ENCODE results near the gene HSP90AB1.

The HSP90AB1 gene

GRCh38 chr6:44223319-44224028, 23.4 kb upstream of the HSP90AB1 start, which contains the start of gene SLC29A1:
SLC29A1 (plus strand) TSS chr6:44223595; CDS start chr6:44227314, 3,719 bp downstream.
- Histone ChIP-seq H3K9ac (ENCODE audit: low read length) (peak within 1 kb of the TSS; percentile 55), H3K9me3 (ENCODE audit: control insufficient read depth, insufficient read depth, low read depth, low read length) (no peaks in the 10 kb centered on the region)

DNA sequence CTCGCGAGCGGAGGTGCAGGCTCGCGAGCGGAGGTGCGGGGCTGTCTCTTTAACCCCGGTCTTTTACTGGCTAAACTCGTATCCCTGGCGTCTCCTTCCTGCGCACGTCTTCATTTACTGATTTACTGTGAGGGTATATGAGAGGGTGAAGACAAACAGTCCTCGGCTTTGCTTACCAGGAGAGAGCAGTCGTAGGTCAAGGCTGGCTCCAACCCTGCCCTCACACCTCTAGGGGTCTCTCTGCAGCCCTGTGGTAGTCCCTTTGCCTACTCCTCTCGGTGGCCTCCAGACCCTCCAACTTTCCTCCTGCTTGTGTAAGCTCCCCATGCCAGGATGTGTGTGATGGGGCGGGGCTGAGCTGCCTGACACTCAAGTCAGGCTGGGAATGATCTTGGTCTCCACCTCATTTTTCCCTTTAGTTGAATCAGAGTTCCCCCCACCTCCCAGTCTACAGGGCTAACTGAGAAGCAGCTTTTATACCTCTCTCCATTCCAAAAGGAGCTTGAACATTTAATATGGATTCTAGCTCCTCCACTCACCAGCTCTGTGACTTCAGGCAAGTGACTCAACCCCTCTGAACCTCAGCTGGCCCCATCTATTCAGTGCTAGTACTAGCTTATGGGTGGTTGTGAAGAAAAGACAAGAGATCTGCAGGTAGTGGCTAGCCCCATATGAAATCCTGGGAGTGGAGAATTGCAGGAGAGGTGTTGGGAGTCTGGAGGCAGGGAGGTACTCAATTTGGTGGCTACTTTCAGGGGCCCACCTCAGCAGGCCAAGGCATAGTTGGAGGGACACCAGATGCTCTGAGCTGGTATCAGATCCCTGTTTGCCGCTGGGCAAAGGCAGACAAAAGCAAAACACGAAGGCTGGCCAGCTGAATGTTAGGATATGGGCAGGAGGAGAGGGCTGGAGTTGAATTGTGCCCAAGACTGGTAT, 22.6 kb upstream of the HSP90AB1 start:
- Histone ChIP-seq H3K4me3 (ENCODE audit: low read depth, low read length) (peak overlapping the region; percentile 80), H3K9ac (ENCODE audit: low read length) (peak overlapping the region; percentile 51), H3K9me3 (ENCODE audit: control insufficient read depth, insufficient read depth, low read depth, low read length) (no peaks in the 10 kb centered on the region), H3K36me3 (ENCODE audit: control insufficient read depth, insufficient read depth, low read length) (peaks cover 16% of the 10 kb centered on the region), H3K27me3 (ENCODE audit: control insufficient read depth, insufficient read depth, low read length) (no peaks in the 10 kb centered on the region), H3K27ac (ENCODE audit: low read depth, low read length) (no peak overlapping the region; the same call in 1 of the 2 replicates), H3K4me1 (ENCODE audit: control insufficient read depth, insufficient read depth, low read length) (peaks cover 50% of the 10 kb centered on the region)

More at GRCh38 chr6:44223319-44224028, 23.4 kb upstream of the HSP90AB1 start, which contains the start of gene SLC29A1:
- H3K4me3 ChIP-seq (ENCODE audit: low read depth, low read length), result peak within 1 kb of the TSS; percentile 80
- peaks cover 58% of the 10 kb centered on the region for H3K4me1 ChIP-seq (ENCODE audit: control insufficient read depth, insufficient read depth, low read length)
- peak within 1 kb of the TSS; percentile 61; the same call in 1 of the 2 replicates for H3K27ac ChIP-seq (ENCODE audit: low read depth, low read length)
- H3K27me3 ChIP-seq (ENCODE audit: control insufficient read depth, insufficient read depth, low read length), result no peaks in the 10 kb centered on the region
- H3K36me3 ChIP-seq (ENCODE audit: control insufficient read depth, insufficient read depth, low read length), result peaks cover 7% of the 10 kb centered on the region; the same call in 1 of the 2 replicates

DNA sequence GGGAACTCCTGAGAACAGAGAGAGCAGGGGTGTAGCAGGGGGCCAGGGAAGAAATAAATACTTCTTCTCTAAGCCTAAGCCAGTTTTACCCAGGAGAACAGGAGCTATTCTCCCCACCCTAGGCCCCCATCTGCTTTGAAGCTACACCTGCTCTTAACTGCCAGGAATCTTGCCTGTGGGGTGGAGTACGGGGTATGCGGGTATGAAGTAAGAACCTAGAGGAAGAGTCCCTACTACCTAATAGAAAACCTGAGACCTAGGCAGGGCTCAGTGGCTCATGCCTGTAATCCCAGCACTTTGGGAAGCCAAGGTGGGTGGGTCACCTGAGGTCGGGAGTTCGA, 22.0 kb upstream of the HSP90AB1 start:
- H3K4me3 ChIP-seq (ENCODE audit: low read depth, low read length), result peak overlapping the region; percentile 80
- no peak overlapping the region for H3K27ac ChIP-seq (ENCODE audit: low read depth, low read length)
- H3K9me3 ChIP-seq (ENCODE audit: control insufficient read depth, insufficient read depth, low read depth, low read length), result no peaks in the 10 kb centered on the region
- H3K9ac ChIP-seq (ENCODE audit: low read length), result peak overlapping the region; percentile 51
- H3K27me3 ChIP-seq (ENCODE audit: control insufficient read depth, insufficient read depth, low read length), result no peaks in the 10 kb centered on the region
- H3K4me1 ChIP-seq (ENCODE audit: control insufficient read depth, insufficient read depth, low read length), result peaks cover 48% of the 10 kb centered on the region
- peaks cover 22% of the 10 kb centered on the region for H3K36me3 ChIP-seq (ENCODE audit: control insufficient read depth, insufficient read depth, low read length)

- no peak overlapping the region for H3K4me3 ChIP-seq (ENCODE audit: low read depth, low read length)
- H3K36me3 ChIP-seq (ENCODE audit: control insufficient read depth, insufficient read depth, low read length), result peaks cover 30% of the 10 kb centered on the region
- H3K27ac ChIP-seq (ENCODE audit: low read depth, low read length), result no peak overlapping the region
- H3K9ac ChIP-seq (ENCODE audit: low read length), result no peak overlapping the region
- H3K27me3 ChIP-seq (ENCODE audit: control insufficient read depth, insufficient read depth, low read length), result no peaks in the 10 kb centered on the region
- H3K9me3 ChIP-seq (ENCODE audit: control insufficient read depth, insufficient read depth, low read depth, low read length), result no peaks in the 10 kb centered on the region
- H3K4me1 ChIP-seq (ENCODE audit: control insufficient read depth, insufficient read depth, low read length), result peaks cover 46% of the 10 kb centered on the region
Observed at GRCh38 chr6:44225579-44226325, 21.1 kb upstream of the HSP90AB1 start.

DNA sequence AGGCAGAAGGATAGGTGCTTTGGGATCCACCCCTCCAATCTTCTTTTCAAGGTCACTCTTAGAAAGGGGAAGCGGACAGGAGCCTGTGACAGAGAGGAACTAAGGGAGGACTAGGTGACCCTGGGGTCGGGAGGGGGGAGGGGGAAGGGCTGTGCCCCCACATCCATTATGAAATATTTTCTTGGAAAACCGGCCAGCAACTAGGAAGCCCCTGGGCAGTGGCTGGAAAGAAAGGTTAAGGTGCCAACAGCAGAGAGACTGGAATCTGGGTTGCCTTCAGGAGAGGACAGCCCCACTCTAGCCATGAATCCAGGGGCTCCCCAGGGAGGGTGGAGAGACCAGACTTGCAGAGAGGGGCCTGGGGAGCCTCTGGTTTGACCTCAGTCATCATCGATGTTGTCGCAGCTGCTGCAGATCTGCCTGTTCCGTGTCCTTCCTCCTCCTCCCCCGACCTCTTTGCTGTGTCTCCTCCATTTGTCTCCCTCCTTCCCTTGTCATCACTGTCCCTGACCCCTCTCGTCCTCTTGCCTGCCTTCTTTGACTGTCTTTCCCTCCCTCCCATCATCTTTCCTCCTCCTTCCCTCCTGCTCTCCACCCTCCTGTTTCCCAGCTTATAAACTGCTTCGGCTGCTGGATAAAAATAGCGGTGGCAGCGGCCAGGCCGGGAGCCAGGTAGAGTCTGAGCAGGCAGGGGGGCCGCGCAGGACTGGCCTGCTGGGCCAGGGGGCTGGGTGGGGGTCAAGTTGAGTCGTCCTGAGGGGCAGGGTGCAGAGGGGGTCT, 20.3 kb upstream of the HSP90AB1 start:
- Histone ChIP-seq H3K27me3 (ENCODE audit: control insufficient read depth, insufficient read depth, low read length) (no peaks in the 10 kb centered on the region), H3K36me3 (ENCODE audit: control insufficient read depth, insufficient read depth, low read length) (peaks cover 37% of the 10 kb centered on the region), H3K4me3 (ENCODE audit: low read depth, low read length) (no peak overlapping the region), H3K9ac (ENCODE audit: low read length) (no peak overlapping the region), H3K27ac (ENCODE audit: low read depth, low read length) (no peak overlapping the region), H3K9me3 (ENCODE audit: control insufficient read depth, insufficient read depth, low read depth, low read length) (no peaks in the 10 kb centered on the region), H3K4me1 (ENCODE audit: control insufficient read depth, insufficient read depth, low read length) (peaks cover 40% of the 10 kb centered on the region)

DNA sequence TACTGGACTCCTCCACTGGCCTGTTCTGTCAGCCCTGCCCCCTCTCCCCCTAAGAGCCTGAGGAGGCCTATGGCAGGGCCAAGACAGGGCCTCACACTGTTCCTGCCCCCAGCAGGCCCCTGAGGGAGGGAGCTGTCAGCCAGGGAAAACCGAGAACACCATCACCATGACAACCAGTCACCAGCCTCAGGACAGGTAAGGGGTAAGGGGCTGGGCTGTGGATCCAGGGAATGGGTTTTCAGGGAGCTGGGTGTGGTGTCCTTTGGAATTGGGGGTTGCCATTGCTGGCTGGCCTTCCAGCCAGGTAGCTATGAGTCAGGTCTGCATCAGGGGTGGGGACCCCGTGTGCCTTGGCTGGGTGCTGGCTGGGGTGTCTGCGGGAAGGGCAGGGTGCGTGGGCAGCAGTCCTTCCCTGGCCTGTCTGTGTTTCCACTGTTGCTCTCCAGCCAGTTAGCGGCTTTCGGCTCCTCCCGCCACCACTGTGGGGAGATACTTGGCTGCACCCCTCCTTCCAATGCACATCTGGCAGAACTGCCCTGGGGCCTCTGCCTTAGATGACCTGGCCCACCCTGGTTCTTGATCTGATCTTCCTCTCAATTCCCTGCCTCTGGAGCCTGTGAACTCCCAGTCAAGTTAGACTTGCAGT, 19.6 kb upstream of the HSP90AB1 start:
- no peaks in the 10 kb centered on the region for H3K9me3 ChIP-seq (ENCODE audit: control insufficient read depth, insufficient read depth, low read depth, low read length)

GRCh38 chr6:44228031-44228430, 18.9 kb upstream of the HSP90AB1 start:
- Histone ChIP-seq H3K4me3 (ENCODE audit: low read depth, low read length) (no peak overlapping the region), H3K27me3 (ENCODE audit: control insufficient read depth, insufficient read depth, low read length) (no peaks in the 10 kb centered on the region), H3K36me3 (ENCODE audit: control insufficient read depth, insufficient read depth, low read length) (peaks cover 51% of the 10 kb centered on the region), H3K4me1 (ENCODE audit: control insufficient read depth, insufficient read depth, low read length) (peaks cover 27% of the 10 kb centered on the region), H3K9me3 (ENCODE audit: control insufficient read depth, insufficient read depth, low read depth, low read length) (no peaks in the 10 kb centered on the region), H3K27ac (ENCODE audit: low read depth, low read length) (no peak overlapping the region), H3K9ac (ENCODE audit: low read length) (no peak overlapping the region)

More for the DNA sequence above, 19.6 kb upstream of the HSP90AB1 start:
- H3K4me3 ChIP-seq (ENCODE audit: low read depth, low read length), result no peak overlapping the region
- H3K27me3 ChIP-seq (ENCODE audit: control insufficient read depth, insufficient read depth, low read length), result no peaks in the 10 kb centered on the region
- peaks cover 35% of the 10 kb centered on the region for H3K4me1 ChIP-seq (ENCODE audit: control insufficient read depth, insufficient read depth, low read length)
- H3K9ac ChIP-seq (ENCODE audit: low read length), result no peak overlapping the region
- H3K27ac ChIP-seq (ENCODE audit: low read depth, low read length), result no peak overlapping the region
- H3K36me3 ChIP-seq (ENCODE audit: control insufficient read depth, insufficient read depth, low read length), result peaks cover 44% of the 10 kb centered on the region

DNA sequence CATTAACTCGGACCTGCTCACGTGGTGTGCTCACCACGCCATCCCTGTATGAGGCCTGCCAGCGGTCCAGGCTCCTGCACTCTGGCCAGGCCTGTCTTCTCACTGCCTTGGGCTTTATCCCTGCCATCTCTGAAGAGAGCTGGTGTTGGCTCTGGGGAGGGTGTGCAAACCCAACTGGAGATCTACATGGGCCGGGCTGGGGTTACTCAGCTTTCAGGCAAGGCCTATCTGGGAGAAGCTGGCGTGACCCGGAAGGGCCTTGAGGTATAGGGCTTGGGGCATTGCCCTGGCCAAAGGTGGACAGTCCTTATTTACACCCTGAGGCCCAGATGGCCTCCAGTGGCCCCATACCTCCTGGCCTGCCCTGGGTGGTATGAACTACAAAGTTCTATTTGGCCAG, 18.5 kb upstream of the HSP90AB1 start:
- H3K9me3 ChIP-seq (ENCODE audit: control insufficient read depth, insufficient read depth, low read depth, low read length), result no peaks in the 10 kb centered on the region
- H3K4me3 ChIP-seq (ENCODE audit: low read depth, low read length), result no peak overlapping the region
- no peaks in the 10 kb centered on the region for H3K27me3 ChIP-seq (ENCODE audit: control insufficient read depth, insufficient read depth, low read length)
- peaks cover 27% of the 10 kb centered on the region for H3K4me1 ChIP-seq (ENCODE audit: control insufficient read depth, insufficient read depth, low read length)
- H3K27ac ChIP-seq (ENCODE audit: low read depth, low read length), result no peak overlapping the region
- peaks cover 55% of the 10 kb centered on the region for H3K36me3 ChIP-seq (ENCODE audit: control insufficient read depth, insufficient read depth, low read length)
- no peak overlapping the region for H3K9ac ChIP-seq (ENCODE audit: low read length)

GRCh38 chr6:44228836-44229235, 18.1 kb upstream of the HSP90AB1 start:
- Histone ChIP-seq H3K9me3 (ENCODE audit: control insufficient read depth, insufficient read depth, low read depth, low read length) (no peaks in the 10 kb centered on the region), H3K27ac (ENCODE audit: low read depth, low read length) (no peak overlapping the region), H3K4me3 (ENCODE audit: low read depth, low read length) (no peak overlapping the region), H3K4me1 (ENCODE audit: control insufficient read depth, insufficient read depth, low read length) (peaks cover 30% of the 10 kb centered on the region), H3K27me3 (ENCODE audit: control insufficient read depth, insufficient read depth, low read length) (no peaks in the 10 kb centered on the region), H3K36me3 (ENCODE audit: control insufficient read depth, insufficient read depth, low read length) (peaks cover 59% of the 10 kb centered on the region), H3K9ac (ENCODE audit: low read length) (no peak overlapping the region)

Measured in HUES6 (cell line).